Endothelial cell of umbilical vein (primary cell): ENCODE measurements around the gene ITSN1. TPM values are rescaled to one million over a fixed set of nuclear protein-coding genes. Genes with fewer than 3 reads are reported as not detected.

Experiments
- BruUV-seq: library from RNA; stranded (reverse); fragments of 400-500 nt; replicated peaks from 2 replicates; lab custom pipeline; 2021; lab: Mats Ljungman, UMichigan
- CTCF ChIA-PET: fragments of 300-600, 350-600 bp; sonication (Branson Sonifier 250); formaldehyde crosslinking; loops from one replicate; lab custom pipeline; 2021; ENCODE audit warnings: antibody characterized with exemption, inconsistent platforms; lab: Charles Lee
- POLR2A ChIA-PET: fragments of 300-600, 350-600 bp; sonication (Branson Sonifier 250); formaldehyde crosslinking; loops from one replicate; lab custom pipeline; 2021; ENCODE audit warnings: antibody characterized with exemption, inconsistent platforms; lab: Charles Lee
- DNase-seq: peaks from one replicate; pipeline ENCODE4 v3.0.0-alpha.2; 2011; ENCODE audit warnings: low read depth, low spot score
- FAIRE-seq: peaks from 2 replicates; lab custom pipeline; 2011; peaks lifted over from hg19 to GRCh38; lab: Jason Lieb, UNC
- H2AFZ ChIP-seq: 2 replicates; pipeline ENCODE4 v1.6.0; 2012; ENCODE audit warnings: low read depth, low read length, control low read depth, inconsistent platforms
- H3K27ac ChIP-seq: 2 replicates; pipeline ENCODE4 v1.5.1; 2011; ENCODE audit warnings: low read depth, mild to moderate bottlenecking, control low read depth, low read length, moderate library complexity; ENCODE audit not compliant: insufficient read depth
- H3K27me3 ChIP-seq, 2 experiments: 2 replicates each; pipeline versions ENCODE4 v1.6.0 to v1.6.1; 2011; ENCODE audit warnings: low read length in 2 of 2, mixed read lengths in 1 of 2; ENCODE audit not compliant: control insufficient read depth in 2 of 2, insufficient read depth in 2 of 2
- H3K36me3 ChIP-seq, 2 experiments: 2 replicates in 1 of 2; 3 replicates in 1 of 2; pipeline ENCODE4 v1.5.1; 2011; ENCODE audit warnings: low read length in 2 of 2, mild to moderate bottlenecking in 1 of 2, moderate library complexity in 1 of 2; ENCODE audit not compliant: control insufficient read depth in 2 of 2, insufficient read depth in 2 of 2; ENCODE audit errors: extremely low read depth in 1 of 2
- H3K4me1 ChIP-seq: 3 replicates; pipeline ENCODE4 v1.5.1; 2011; ENCODE audit warnings: mild to moderate bottlenecking, low read length; ENCODE audit not compliant: control insufficient read depth, insufficient read depth; ENCODE audit errors: extremely low read depth
- H3K4me2 ChIP-seq: 2 replicates; pipeline ENCODE4 v1.6.1; 2011; ENCODE audit warnings: low read length, control low read depth, mixed read lengths; ENCODE audit not compliant: insufficient read depth
- H3K4me3 ChIP-seq, 3 experiments: fragments of 200-600 bp in 1 of 3; sonication (generic), shearing (Covaris generic) in 1 of 3; replicated peaks in 1 of 3; 2 replicates each; pipeline ENCODE4 v1.5.1; 2011 to 2016; ENCODE audit warnings: control low read depth in 3 of 3, low read length in 3 of 3, mild to moderate bottlenecking in 2 of 3, inconsistent platforms in 1 of 3, low read depth in 1 of 3, moderate library complexity in 1 of 3; ENCODE audit not compliant: insufficient read depth in 1 of 3
- H3K79me2 ChIP-seq: 2 replicates; pipeline ENCODE4 v1.6.0; 2012; ENCODE audit warnings: low read length, inconsistent platforms; ENCODE audit not compliant: control insufficient read depth, insufficient read depth
- H3K9ac ChIP-seq: replicated peaks from 2 replicates; pipeline ENCODE3; 2011; ENCODE audit warnings: low read length, control low read depth; ENCODE audit not compliant: insufficient read depth; ENCODE audit errors: extremely low read depth
- H3K9me1 ChIP-seq: replicated peaks from 3 replicates; pipeline ENCODE4 v1.6.0; 2011; ENCODE audit warnings: mild to moderate bottlenecking, low read length; ENCODE audit not compliant: control insufficient read depth, insufficient read depth; ENCODE audit errors: extremely low read depth
- H3K9me3 ChIP-seq: replicated peaks from 2 replicates; pipeline ENCODE4 v1.5.1; 2012; ENCODE audit warnings: low read length, inconsistent platforms; ENCODE audit not compliant: control insufficient read depth, insufficient read depth
- H4K20me1 ChIP-seq: replicated peaks from 2 replicates; pipeline ENCODE3; 2011; ENCODE audit warnings: mild to moderate bottlenecking, low read length; ENCODE audit not compliant: control insufficient read depth, insufficient read depth; ENCODE audit errors: extremely low read depth
- CTCF ChIP-seq, 2 donors: IDR thresholded peaks; 1 replicate in 1 of 2; 2 replicates in 1 of 2; pipeline ENCODE4 v1.5.1; 2011; ENCODE audit warnings: low read length in 2 of 2, mild to moderate bottlenecking in 2 of 2, moderate library complexity in 2 of 2, control low read depth in 1 of 2, inconsistent platforms in 1 of 2, low read depth in 1 of 2; ENCODE audit not compliant: insufficient read depth in 1 of 2; ENCODE audit errors: extremely low read depth in 1 of 2
- FOS ChIP-seq: IDR thresholded peaks from 2 replicates; pipeline ENCODE4 v1.6.1; 2011; ENCODE audit warnings: mild to moderate bottlenecking, low read length, moderate library complexity, borderline replicate concordance; ENCODE audit not compliant: insufficient read depth
- GATA2 ChIP-seq: IDR thresholded peaks from 2 replicates; pipeline ENCODE4 v1.7.0; 2011; ENCODE audit warnings: low read depth, mild to moderate bottlenecking, moderate library complexity, mixed read lengths, low read length; ENCODE audit not compliant: insufficient read length, insufficient read depth
- JUN ChIP-seq: IDR thresholded peaks from 2 replicates; pipeline ENCODE4 v1.6.1; 2011; ENCODE audit warnings: borderline replicate concordance, low read depth; ENCODE audit not compliant: insufficient read length, insufficient read depth
- MAX ChIP-seq: IDR thresholded peaks from 2 replicates; pipeline ENCODE4 v1.6.1; 2011; ENCODE audit not compliant: insufficient read depth, insufficient read length
- POLR2AphosphoS5 ChIP-seq: IDR thresholded peaks from 2 replicates; pipeline ENCODE4 v1.6.1; 2012; ENCODE audit warnings: low read depth, mild to moderate bottlenecking, control low read depth, low read length, moderate library complexity; ENCODE audit not compliant: insufficient read depth
- dilution Hi-C: fragments of 300-500 bp; cut with MboI; formaldehyde crosslinking; loops from one replicate; pipeline ENCODE4 v1.15.0; 2019; ENCODE audit warnings: low sequenced_read_pairs; ENCODE audit not compliant: extremely low pct_ligation_motif_present
- intact Hi-C: fragments of 100-400 bp; cut with micrococcal nuclease; formaldehyde crosslinking; loops from one replicate; pipeline ENCODE4 v1.10.0; 2022
- polyA plus RNA-seq, 4 experiments: library from polyadenylated mRNA; depleted of rRNA in 3 of 4; stranded (reverse) in 3 of 4; unstranded in 1 of 4; fragments of >200 nt; gene quantifications; 2 replicates each; pipeline versions ENCODE4 v1.2.1 to v1.2.3, GENCODE V29; 2011 to 2012; ENCODE audit warnings: missing spikeins in 1 of 4
- total RNA-seq: library from RNA; stranded (reverse); gene quantifications from 2 replicates; pipeline ENCODE4 v1.2.3, GENCODE V29; 2021

The ITSN1 gene
- total and polyA plus RNA-seq, 2 donors (not counting 3 experiments of a cell fraction or from before 2014, with no cell fraction given), result 72.2 to 86.8 TPM

- POLR2A ChIA-PET, result no interaction called here
- no peak overlapping the region for H3K4me3 ChIP-seq
- no peak for TF ChIP-seq JUN
- TF ChIP-seq GATA2, result no peak
- TF ChIP-seq CTCF (IDR thresholded peaks at IDR 0.05; ENCODE audit: extremely low read depth in 1 of 2, insufficient read depth in 1 of 2, low read depth in 1 of 2, low read length in 2 of 2), result no peak
- TF ChIP-seq POLR2AphosphoS5, result no peak
- TF ChIP-seq FOS, result no peak
- no peak for TF ChIP-seq MAX
- dilution Hi-C loops (no loop called here), intact Hi-C loops (loop anchor here (5.0 kb wide), 1 partner anchor 311 kb away; the partner anchor contains the start of gene DONSON)
- H3K9ac ChIP-seq, result no peak overlapping the region
- FAIRE-seq, result peak; percentile 8
- H3K27me3 ChIP-seq, result no peaks in the 10 kb centered on the region
- no peaks in the 10 kb centered on the region for H3K79me2 ChIP-seq
- no peaks in the 10 kb centered on the region for H3K9me3 ChIP-seq
- peaks cover 0 to 8% of the 10 kb centered on the region in 2 experiments for H3K36me3 ChIP-seq
- no peak overlapping the region for H3K4me2 ChIP-seq
- CTCF ChIA-PET, result interaction anchor here (1.4 kb wide), 2 partner anchors 9 to 293 kb away, joined by 3 to 5 read pairs; no protein-coding TSS in a partner anchor
- no peak overlapping the region for H2AFZ ChIP-seq
- H3K27ac ChIP-seq, result no peak overlapping the region
- BruUV-seq, result TSS peak; percentile 15
- DNase-seq, result no peak
- H4K20me1 ChIP-seq, result no peaks in the 10 kb centered on the region
- H3K9me1 ChIP-seq, result no peaks in the 10 kb centered on the region
- H3K4me1 ChIP-seq, result peaks cover 30% of the 10 kb centered on the region
Observed at GRCh38 chr21:33898586-33898985, 256.3 kb downstream of the ITSN1 start.
